ENCODE data around the gene CAMK1. TPM values are rescaled to one million over a fixed set of nuclear protein-coding genes. Genes with fewer than 3 reads are reported as not detected.

The CAMK1 gene
- polyA plus RNA-seq, 1 donor (not counting 4 experiments of a cell fraction or from before 2014, with no cell fraction given): 2.3 TPM

- TF ChIP-seq EZH2 (IDR thresholded peaks at IDR 0.05; ENCODE audit: low read length) (no peak), CTCF (optimal IDR thresholded peaks at IDR 0.05 in 1 of 3, IDR thresholded peaks at IDR 0.05 in 1 of 3, conservative IDR thresholded peaks at IDR 0.05 in 1 of 3; ENCODE audit: extremely low read depth in 1 of 3, insufficient read depth in 2 of 3, low read length in 3 of 3) (no peak)
- Histone ChIP-seq H3K79me2 (ENCODE audit: control insufficient read depth, insufficient read depth, low read length) (peaks cover 4% of the 10 kb centered on the region), H3K4me3 (ENCODE audit: control insufficient read depth in 2 of 3, extremely low read depth in 1 of 3, insufficient read depth in 2 of 3, low read depth in 1 of 3, low read length in 3 of 3) (peak overlapping the region; percentile 55 to 85 (median 82)), H3K27me3 (ENCODE audit: control insufficient read depth, extremely low read depth, insufficient read depth, low read length) (no peaks in the 10 kb centered on the region), H3K27ac (ENCODE audit: control insufficient read depth, insufficient read depth, low read length) (peak overlapping the region; percentile 61), H3K36me3 (ENCODE audit: control insufficient read depth in 2 of 2, extremely low read depth in 1 of 2, insufficient read depth in 2 of 2, low read length in 2 of 2) (peaks cover 22 to 30% of the 10 kb centered on the region in 2 experiments), H3K9me1 (ENCODE audit: control insufficient read depth, extremely low read depth, insufficient read depth, low read length) (no peaks in the 10 kb centered on the region), H4K20me1 (ENCODE audit: control insufficient read depth, extremely low read depth, insufficient read depth, low read length) (no peaks in the 10 kb centered on the region), H3K9me3 (ENCODE audit: control insufficient read depth, low read depth, low read length) (no peaks in the 10 kb centered on the region), H2AFZ (ENCODE audit: control insufficient read depth, low read length) (peak overlapping the region; percentile 94), H3K4me1 (ENCODE audit: control insufficient read depth, extremely low read depth, insufficient read depth, low read length) (peaks cover 15% of the 10 kb centered on the region), H3K4me2 (ENCODE audit: control insufficient read depth, extremely low read depth, insufficient read depth, low read depth, low read length) (peak overlapping the region; percentile 89), H3K9ac (ENCODE audit: control insufficient read depth, extremely low read depth, insufficient read depth, low read length) (peak overlapping the region; percentile 73)
- FAIRE-seq (no peak), DNase-seq (ENCODE audit: low read depth, low spot score) (no peak)
- dilution Hi-C loops (cut with MboI; ENCODE audit: extremely low pct_ligation_motif_present, low sequenced_read_pairs): no loop called here
These were observed 20.5 kb downstream of the CAMK1 start for GRCh38 chr3:9749296-9749644.

- no peak for DNase-seq (ENCODE audit: low read depth, low spot score)
- no peak for FAIRE-seq
- Histone ChIP-seq H3K9ac (ENCODE audit: control insufficient read depth, extremely low read depth, insufficient read depth, low read length) (no peak overlapping the region), H3K4me3 (ENCODE audit: control insufficient read depth in 2 of 3, extremely low read depth in 1 of 3, insufficient read depth in 2 of 3, low read depth in 1 of 3, low read length in 3 of 3) (no peak overlapping the region), H4K20me1 (ENCODE audit: control insufficient read depth, extremely low read depth, insufficient read depth, low read length) (no peaks in the 10 kb centered on the region), H3K9me1 (ENCODE audit: control insufficient read depth, extremely low read depth, insufficient read depth, low read length) (no peaks in the 10 kb centered on the region), H3K27ac (ENCODE audit: control insufficient read depth, insufficient read depth, low read length) (no peak overlapping the region), H2AFZ (ENCODE audit: control insufficient read depth, low read length) (no peak overlapping the region), H3K4me1 (ENCODE audit: control insufficient read depth, extremely low read depth, insufficient read depth, low read length) (peaks cover 14% of the 10 kb centered on the region), H3K9me3 (ENCODE audit: control insufficient read depth, low read depth, low read length) (no peaks in the 10 kb centered on the region), H3K4me2 (ENCODE audit: control insufficient read depth, extremely low read depth, insufficient read depth, low read depth, low read length) (no peak overlapping the region), H3K36me3 (ENCODE audit: control insufficient read depth in 2 of 2, extremely low read depth in 1 of 2, insufficient read depth in 2 of 2, low read length in 2 of 2) (peaks cover 33 to 40% of the 10 kb centered on the region in 2 experiments), H3K27me3 (ENCODE audit: control insufficient read depth, extremely low read depth, insufficient read depth, low read length) (no peaks in the 10 kb centered on the region), H3K79me2 (ENCODE audit: control insufficient read depth, insufficient read depth, low read length) (peaks cover 4% of the 10 kb centered on the region)
- TF ChIP-seq CTCF (optimal IDR thresholded peaks at IDR 0.05 in 1 of 3, IDR thresholded peaks at IDR 0.05 in 1 of 3, conservative IDR thresholded peaks at IDR 0.05 in 1 of 3; ENCODE audit: extremely low read depth in 1 of 3, insufficient read depth in 2 of 3, low read length in 3 of 3): no peak
- TF ChIP-seq EZH2 (IDR thresholded peaks at IDR 0.05; ENCODE audit: low read length): no peak
- dilution Hi-C loops (cut with MboI; ENCODE audit: extremely low pct_ligation_motif_present, low sequenced_read_pairs): no loop called here
These were observed 21.7 kb downstream of the CAMK1 start for GRCh38 chr3:9748031-9748430.
